Prostate gland (tissue), 2 donors: ENCODE measurements around the gene RNF225. TPM values are rescaled to one million over a fixed set of nuclear protein-coding genes. Genes with fewer than 3 reads are reported as not detected.
"Not testable (repeated sequence)": the region's sequence is repeated elsewhere in the genome, so short reads cannot be mapped to it uniquely, and the experiment has no call there.

Experiments
- DNase-seq: peaks from one replicate; pipeline ENCODE4 v3.0.0-alpha.2; 2019; ENCODE audit warnings: low spot score
- H3K27ac ChIP-seq, 2 donors: fragments of 200-600 bp; sonication (generic); 2 replicates each; pipeline ENCODE4 v1.5.1; 2017 to 2019
- H3K27me3 ChIP-seq: fragments of 200-600 bp; sonication (generic); replicated peaks from 2 replicates; pipeline ENCODE4 v1.5.1; 2019; ENCODE audit not compliant: insufficient read depth
- H3K36me3 ChIP-seq, 2 donors: fragments of 200-600 bp; sonication (generic); 1 replicate in 1 of 2; 2 replicates in 1 of 2; pipeline versions ENCODE4 v1.5.1 to v1.8.1; 2017 to 2019
- H3K4me1 ChIP-seq: fragments of 200-600 bp; sonication (generic); replicated peaks from 2 replicates; pipeline ENCODE4 v1.5.1; 2019
- H3K4me3 ChIP-seq, 2 donors: fragments of 200-600 bp; sonication (generic); 2 replicates each; pipeline ENCODE4 v1.5.1; 2017 to 2019
- H3K9me3 ChIP-seq: fragments of 200-600 bp; sonication (generic); 2 replicates; pipeline ENCODE4 v1.5.1; 2017
- CTCF ChIP-seq, 4 experiments: fragments of 200-600 bp in 2 of 4; fragments of 450-650 bp in 2 of 4; sonication (generic) in 2 of 4; IDR thresholded peaks; 1 replicate in 3 of 4; 2 replicates in 1 of 4; pipeline ENCODE4 v1.5.1; 2016 to 2019; ENCODE audit warnings: antibody characterized with exemption in 4 of 4, mild to moderate bottlenecking in 2 of 4, moderate library complexity in 2 of 4
- POLR2A ChIP-seq: fragments of 450-650 bp; IDR thresholded peaks from one replicate; pipeline ENCODE4 v1.6.1; 2016; ENCODE audit warnings: antibody characterized with exemption, mild to moderate bottlenecking
- POLR2AphosphoS5 ChIP-seq: sonication (generic); formaldehyde crosslinking; IDR thresholded peaks from one replicate; pipeline ENCODE4 v1.6.1; 2017; ENCODE audit warnings: antibody characterized with exemption
- WGBS: methylation state at CpG from one replicate; pipeline ENCODE4 v1.1.5; 2018; 5-methylcytosine and 5-hydroxymethylcytosine counted together
- intact Hi-C: fragments of 100-400 bp; cut with DNase I; formaldehyde crosslinking; loops from one replicate; pipeline ENCODE4 v1.14.2; 2022
- total RNA-seq, 2 donors: library from RNA; depleted of rRNA; stranded (reverse); fragments of >200 nt; gene quantifications; one replicate each; pipeline ENCODE4 v1.1.0, GENCODE V29; 2016

The RNF225 gene
- total RNA-seq, 2 donors from 2014 or later, result 0.62 to 7.0 TPM

- H3K9me3 ChIP-seq, result no peaks in the 10 kb centered on the region
- TF ChIP-seq POLR2A (no peak), CTCF (IDR thresholded peaks at IDR 0.05) (no peak), POLR2AphosphoS5 (no peak)
- H3K4me1 ChIP-seq, result no peaks in the 10 kb centered on the region
- intact Hi-C loops, result no loop called here
- H3K27me3 ChIP-seq, result no peaks in the 10 kb centered on the region
- H3K27ac ChIP-seq, result no peak overlapping the region
- WGBS, result 90% methylated on average over 64 of the region's 68 CpGs
- H3K36me3 ChIP-seq, result no peaks in the 10 kb centered on the region
- no peak overlapping the region for H3K4me3 ChIP-seq
- no peak for DNase-seq
Observed at GRCh38 chr19:58368561-58369360, 26.7 kb upstream of the RNF225 start.

- intact Hi-C loops, result no loop called here
- H3K4me1 ChIP-seq, result no peaks in the 10 kb centered on the region
- H3K9me3 ChIP-seq, result no peaks in the 10 kb centered on the region
- TF ChIP-seq POLR2A, result no peak
- TF ChIP-seq POLR2AphosphoS5, result no peak
- TF ChIP-seq CTCF (IDR thresholded peaks at IDR 0.05), result no peak
- H3K4me3 ChIP-seq, result no peak overlapping the region
- no peaks in the 10 kb centered on the region for H3K27me3 ChIP-seq
- no peak for DNase-seq
- 75% methylated on average over 15 of the region's 15 CpGs for WGBS
- no peak overlapping the region for H3K27ac ChIP-seq
- H3K36me3 ChIP-seq, result no peaks in the 10 kb centered on the region
Observed at GRCh38 chr19:58372311-58373133, 22.9 kb upstream of the RNF225 start.

GRCh38 chr19:58374200-58374599 is 21.3 kb upstream of the RNF225 start:
- DNase-seq, result no peak
- Histone ChIP-seq H3K9me3 (no peaks in the 10 kb centered on the region), H3K4me3 (no peak overlapping the region), H3K4me1 (no peaks in the 10 kb centered on the region), H3K27me3 (no peaks in the 10 kb centered on the region), H3K36me3 (no peaks in the 10 kb centered on the region), H3K27ac (no peak overlapping the region)
- no peak for TF ChIP-seq CTCF (IDR thresholded peaks at IDR 0.05)
- no peak for TF ChIP-seq POLR2A
- no peak for TF ChIP-seq POLR2AphosphoS5
- intact Hi-C loops, result no loop called here
- 89% methylated on average over 4 of the region's 4 CpGs for WGBS

GRCh38 chr19:58376724-58377123 is 18.7 kb upstream of the RNF225 start:
- H3K4me1 ChIP-seq, H3K36me3 ChIP-seq, intact Hi-C loops, H3K4me3 ChIP-seq, H3K9me3 ChIP-seq, DNase-seq, H3K27ac ChIP-seq, H3K27me3 ChIP-seq: not testable (repeated sequence)
- WGBS, result 86% methylated on average over 7 of the region's 7 CpGs

GRCh38 chr19:58379246-58379645 is 16.2 kb upstream of the RNF225 start:
- Histone ChIP-seq H3K4me1 (peaks cover 4% of the 10 kb centered on the region), H3K9me3 (no peaks in the 10 kb centered on the region), H3K27me3 (no peaks in the 10 kb centered on the region), H3K4me3 (no peak overlapping the region), H3K36me3 (no peaks in the 10 kb centered on the region), H3K27ac (no peak overlapping the region)
- TF ChIP-seq POLR2A (no peak), POLR2AphosphoS5 (no peak), CTCF (IDR thresholded peaks at IDR 0.05) (no peak)
- no peak for DNase-seq
- WGBS, result 93% methylated on average over 5 of the region's 6 CpGs
- intact Hi-C loops, result no loop called here
